ENCODE measurements around the gene SORBS1. TPM values are rescaled to one million over a fixed set of nuclear protein-coding genes. Genes with fewer than 3 reads are reported as not detected.

SORBS1 gene
- total RNA-seq, 2 donors from 2014 or later, result 17.6 to 150 TPM

- Histone ChIP-seq H3K36me3 (peaks cover 5% of the 10 kb centered on the region), H3K4me1 (no peaks in the 10 kb centered on the region)
- TF ChIP-seq CTCF (IDR thresholded peaks at IDR 0.05), result no peak
Observed at GRCh38 chr10:95397747-95398146, 163.4 kb downstream of the SORBS1 start.

GRCh38 chr10:95395947-95396449 lies 165.2 kb downstream of the SORBS1 start:
- Histone ChIP-seq H3K9ac (ENCODE audit: low read depth in 2 of 2, low read length in 2 of 2) (no peak overlapping the region), H3K36me3 (peaks cover 5% of the 10 kb centered on the region), H3K27ac (no peak overlapping the region), H3K9me3 (no peaks in the 10 kb centered on the region), H3K27me3 (no peaks in the 10 kb centered on the region), H3K4me1 (no peaks in the 10 kb centered on the region), H3K4me3 (no peak overlapping the region)
- TF ChIP-seq CTCF (IDR thresholded peaks at IDR 0.05), result no peak
- intact Hi-C loops (cut with DNase I), result no loop called here
- DNase-seq, result no peak

More at GRCh38 chr10:95397747-95398146, 163.4 kb downstream of the SORBS1 start:
- intact Hi-C loops (cut with DNase I), result no loop called here
- Histone ChIP-seq H3K4me3 (no peak overlapping the region), H3K27ac (no peak overlapping the region), H3K27me3 (no peaks in the 10 kb centered on the region), H3K9me3 (no peaks in the 10 kb centered on the region), H3K9ac (ENCODE audit: low read depth in 2 of 2, low read length in 2 of 2) (no peak overlapping the region)
- DNase-seq, result no peak

GRCh38 chr10:95394161-95394880 lies 166.8 kb downstream of the SORBS1 start:
- intact Hi-C loops (cut with DNase I), result no loop called here
- Histone ChIP-seq H3K27me3 (no peaks in the 10 kb centered on the region), H3K9me3 (no peaks in the 10 kb centered on the region), H3K4me1 (no peaks in the 10 kb centered on the region), H3K4me3 (no peak overlapping the region), H3K27ac (no peak overlapping the region), H3K36me3 (peaks cover 5% of the 10 kb centered on the region), H3K9ac (ENCODE audit: low read depth in 2 of 2, low read length in 2 of 2) (no peak overlapping the region)
- no peak for DNase-seq
- no peak for TF ChIP-seq CTCF (IDR thresholded peaks at IDR 0.05)

- Histone ChIP-seq H3K27me3 (no peaks in the 10 kb centered on the region), H3K4me1 (peaks cover 4% of the 10 kb centered on the region), H3K9ac (ENCODE audit: low read depth in 2 of 2, low read length in 2 of 2) (no peak overlapping the region), H3K36me3 (no peaks in the 10 kb centered on the region), H3K27ac (no peak overlapping the region), H3K4me3 (no peak overlapping the region), H3K9me3 (no peaks in the 10 kb centered on the region)
- intact Hi-C loops (cut with DNase I), result no loop called here
- no peak for DNase-seq
- TF ChIP-seq CTCF (IDR thresholded peaks at IDR 0.05), result no peak
Observed at GRCh38 chr10:95392681-95393164, 168.4 kb downstream of the SORBS1 start.

GRCh38 chr10:95392217-95392584 lies 169.0 kb downstream of the SORBS1 start:
- H3K36me3 ChIP-seq, result no peaks in the 10 kb centered on the region
- no peak overlapping the region for H3K4me3 ChIP-seq
- peaks cover 4% of the 10 kb centered on the region for H3K4me1 ChIP-seq
- H3K9me3 ChIP-seq, result no peaks in the 10 kb centered on the region
- no peak overlapping the region for H3K9ac ChIP-seq (ENCODE audit: low read depth in 2 of 2, low read length in 2 of 2)
- DNase-seq, result no peak
- H3K27me3 ChIP-seq, result no peaks in the 10 kb centered on the region
- intact Hi-C loops (cut with DNase I), result no loop called here
- TF ChIP-seq CTCF (IDR thresholded peaks at IDR 0.05), result no peak
- H3K27ac ChIP-seq, result no peak overlapping the region

Data from colonic mucosa (tissue), 4 donors.